GM18507 (cell line): Measurements from ENCODE around the gene HLA-DRB5.
A peak's percentile ranks its signal among the peaks of the same experiment; 100 is the strongest.
"Not testable (repeated sequence)": the region's sequence is repeated elsewhere in the genome, so short reads cannot be mapped to it uniquely, and the experiment has no call there.

Source experiments
- DNase-seq: peaks from one replicate; pipeline ENCODE4 v3.0.0; 2011; ENCODE audit warnings: low read depth; ENCODE audit not compliant: insufficient read length; ENCODE audit errors: extremely low spot score
- FAIRE-seq: peaks from 2 replicates; lab custom pipeline; 2011; peaks lifted over from hg19 to GRCh38; lab: Jason Lieb, UNC

The HLA-DRB5 gene

DNA sequence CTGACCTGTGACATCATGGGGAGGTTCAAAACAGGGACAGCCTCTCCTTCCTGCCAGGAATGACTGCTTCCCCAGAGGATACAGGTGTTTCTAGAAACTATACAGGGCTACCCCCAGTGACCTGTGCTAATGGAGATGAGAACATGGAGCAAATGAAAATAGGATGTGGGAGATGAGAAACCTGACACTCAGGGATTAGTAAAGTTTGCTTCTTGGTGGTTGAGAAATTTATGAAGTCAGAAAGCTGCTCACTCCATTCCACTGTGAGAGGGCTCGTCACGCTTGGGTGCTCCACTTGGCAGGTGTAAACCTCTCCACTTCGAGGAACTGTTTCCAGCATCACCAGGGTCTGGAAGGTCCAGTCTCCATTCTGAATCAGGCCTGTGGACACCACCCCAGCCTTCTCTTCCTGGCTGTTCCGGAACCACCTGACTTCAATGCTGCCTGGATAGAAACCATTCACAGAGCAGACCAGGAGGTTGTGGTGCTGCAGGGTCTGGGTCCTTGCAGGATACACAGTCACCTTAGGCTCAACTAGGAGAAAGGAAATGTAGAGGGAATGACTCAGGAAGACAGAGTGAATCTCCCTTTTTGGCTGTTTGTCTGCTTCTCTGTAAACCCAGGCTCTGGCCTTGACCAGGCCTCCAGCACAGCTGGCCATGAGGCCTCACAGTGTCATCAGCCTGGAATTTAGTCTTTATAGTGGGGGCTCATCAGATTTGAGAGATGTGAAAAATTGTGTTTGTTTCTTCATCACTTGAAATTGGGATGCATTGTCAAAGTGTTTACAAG is 10.8 kb downstream of the HLA-DRB5 start:
- no peak for DNase-seq
- no peak for FAIRE-seq

- FAIRE-seq (no peak), DNase-seq (no peak)
These were observed 12.2 kb downstream of the HLA-DRB5 start for GRCh38 chr6:32517654-32518445.

DNA sequence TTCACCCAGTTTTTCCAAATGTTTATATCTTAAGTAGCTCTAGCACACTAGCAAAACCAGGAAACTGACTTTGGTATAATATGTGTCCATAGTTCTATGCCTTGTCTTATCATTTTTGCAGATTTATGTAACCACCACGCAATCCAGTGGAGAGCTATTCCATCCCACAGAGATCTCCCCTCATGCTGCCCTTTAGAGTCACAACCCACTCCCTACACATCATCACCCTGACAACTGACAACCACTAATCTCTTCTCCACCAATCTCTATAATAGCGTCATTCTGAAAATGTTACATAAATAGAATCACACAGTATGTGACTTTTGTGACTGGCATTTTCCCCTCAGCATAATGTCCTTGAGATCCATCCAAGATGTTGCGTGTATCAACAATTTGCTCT is 29.1 kb downstream of the HLA-DRB5 start:
- no peak for DNase-seq

GRCh38 chr6:32492351-32492750 is 37.7 kb downstream of the HLA-DRB5 start:
- FAIRE-seq = no peak
- no peak for DNase-seq

More for the DNA sequence above, 29.1 kb downstream of the HLA-DRB5 start:
- FAIRE-seq = no peak

GRCh38 chr6:32491700-32492099 is 38.4 kb downstream of the HLA-DRB5 start:
- DNase-seq (no peak), FAIRE-seq (no peak)

DNA sequence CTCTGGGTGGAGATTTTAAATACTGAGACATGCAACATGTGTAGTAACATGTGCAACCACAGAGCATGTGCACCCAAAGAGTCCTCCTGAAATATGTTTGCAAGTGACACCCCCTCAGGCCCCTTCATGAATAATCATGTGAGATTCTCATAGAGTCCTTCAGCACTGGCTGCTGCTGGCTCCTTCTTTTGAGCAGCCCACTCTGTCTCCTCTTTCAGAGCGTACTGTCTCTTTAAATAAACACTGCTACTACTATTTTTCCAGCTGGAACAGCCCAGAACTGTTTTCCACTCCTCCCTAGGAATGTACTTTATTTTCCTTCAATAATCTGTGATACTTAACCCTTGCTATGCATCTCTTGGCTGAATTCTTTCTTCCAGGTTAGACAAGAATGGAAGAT is 42.0 kb downstream of the HLA-DRB5 start:
- DNase-seq (no peak), FAIRE-seq (no peak)

DNA sequence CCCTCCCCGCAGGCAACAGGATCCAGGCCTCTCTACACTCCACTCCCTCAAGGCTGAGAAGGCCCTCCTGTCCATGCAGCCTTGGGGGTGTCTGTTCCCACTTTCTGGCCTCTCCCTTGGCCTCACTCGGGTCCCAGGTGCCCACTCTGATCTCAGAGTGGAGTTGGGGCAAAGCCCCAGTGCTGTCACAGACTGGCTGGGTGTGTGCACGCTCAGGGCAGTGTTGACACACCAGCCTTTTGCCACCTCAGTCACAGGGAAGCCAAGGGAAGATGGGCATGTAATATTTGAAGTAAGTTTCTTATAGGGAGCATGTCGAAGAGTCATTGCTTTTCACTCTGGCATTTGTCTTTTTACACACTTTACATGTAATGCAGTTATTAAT is 45.5 kb downstream of the HLA-DRB5 start:
- DNase-seq (no peak), FAIRE-seq (no peak)

- FAIRE-seq (no peak), DNase-seq (no peak)
These were observed 46.0 kb downstream of the HLA-DRB5 start for GRCh38 chr6:32483968-32484613.

DNA sequence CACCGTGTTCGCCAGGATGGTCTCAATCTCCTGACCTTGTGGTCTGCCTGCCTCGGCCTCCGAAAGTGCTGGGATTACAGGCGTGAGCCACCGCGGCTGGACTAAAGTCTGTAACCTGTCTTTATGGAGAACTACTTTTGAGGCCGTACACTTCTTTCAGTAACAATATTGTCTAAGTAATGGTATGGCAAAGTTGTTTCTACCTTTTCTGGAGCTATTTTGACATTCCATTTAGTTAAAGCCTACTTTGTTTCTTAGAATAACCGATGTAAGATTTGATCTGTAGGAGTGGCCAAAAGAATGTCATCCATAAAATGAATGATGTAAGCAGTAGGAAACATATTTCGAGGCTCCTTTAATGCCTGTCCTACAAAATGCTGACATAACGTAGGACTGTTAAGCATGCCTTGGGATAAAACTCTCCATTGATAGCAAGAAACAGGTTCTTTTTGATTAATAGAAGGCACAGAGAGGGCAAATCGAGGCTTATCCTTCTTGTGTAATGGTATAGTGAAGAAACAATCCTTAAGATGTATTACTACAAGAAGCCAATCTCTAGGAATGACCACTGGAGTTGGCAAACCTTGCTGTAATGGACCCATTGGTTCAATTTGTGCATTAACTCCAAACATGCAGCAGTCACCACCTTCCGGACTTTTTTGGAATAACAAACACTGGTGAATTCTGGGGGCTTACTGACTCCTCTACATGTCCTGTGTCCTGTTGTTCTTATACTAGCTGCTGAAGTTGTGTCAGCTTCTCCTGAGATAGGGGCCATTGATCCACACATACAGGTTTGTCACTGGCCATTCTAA is 54.5 kb downstream of the HLA-DRB5 start:
- FAIRE-seq = no peak

DNA sequence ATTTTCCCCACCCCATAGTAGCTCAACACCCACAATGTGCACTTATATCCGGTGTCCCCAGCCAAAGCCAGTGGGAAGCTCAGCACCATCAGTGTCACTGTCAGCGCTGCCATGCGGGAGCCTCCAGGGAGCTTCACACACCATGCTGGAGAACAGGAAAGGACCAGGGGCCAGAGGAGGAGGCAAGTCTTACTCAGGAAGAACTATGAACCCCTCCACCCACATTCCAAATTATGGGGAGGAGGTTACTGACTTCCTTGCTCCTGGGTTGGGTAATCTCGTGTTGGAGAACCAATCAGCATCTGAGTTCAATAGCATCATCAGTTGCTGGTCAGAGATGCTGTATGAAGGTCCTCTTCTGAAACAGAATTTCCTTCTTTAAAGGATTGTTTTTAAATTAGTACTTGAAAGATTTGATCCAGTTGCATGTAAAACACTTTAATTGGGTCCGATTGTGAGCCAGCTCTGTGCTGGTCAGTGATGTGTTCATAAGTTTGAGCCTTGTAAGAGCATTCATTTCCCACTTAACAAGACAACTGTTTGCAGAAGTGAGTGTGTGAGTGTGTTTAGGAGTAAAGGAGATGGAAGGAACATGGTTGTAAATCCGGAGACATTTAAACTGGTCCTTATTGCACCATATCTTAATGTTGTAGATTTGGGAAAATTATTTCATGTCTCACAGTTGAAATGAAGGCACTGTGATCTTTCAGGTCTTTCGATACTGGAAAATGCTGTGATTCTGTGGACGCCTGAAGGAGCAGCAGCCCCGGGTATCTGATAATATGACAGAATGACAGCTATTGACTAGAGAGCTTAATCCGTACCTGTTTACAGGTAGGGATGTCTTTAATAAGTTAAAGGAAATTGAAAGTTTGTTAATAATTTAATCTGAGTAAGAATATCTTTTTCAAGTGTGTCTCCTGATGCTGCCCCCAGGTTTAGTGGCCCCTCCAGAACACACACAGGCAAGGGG is 56.4 kb downstream of the HLA-DRB5 start:
- peak; percentile 98 for FAIRE-seq
- DNase-seq = not testable (repeated sequence)

More for the DNA sequence above, 54.5 kb downstream of the HLA-DRB5 start:
- DNase-seq = no peak

DNA sequence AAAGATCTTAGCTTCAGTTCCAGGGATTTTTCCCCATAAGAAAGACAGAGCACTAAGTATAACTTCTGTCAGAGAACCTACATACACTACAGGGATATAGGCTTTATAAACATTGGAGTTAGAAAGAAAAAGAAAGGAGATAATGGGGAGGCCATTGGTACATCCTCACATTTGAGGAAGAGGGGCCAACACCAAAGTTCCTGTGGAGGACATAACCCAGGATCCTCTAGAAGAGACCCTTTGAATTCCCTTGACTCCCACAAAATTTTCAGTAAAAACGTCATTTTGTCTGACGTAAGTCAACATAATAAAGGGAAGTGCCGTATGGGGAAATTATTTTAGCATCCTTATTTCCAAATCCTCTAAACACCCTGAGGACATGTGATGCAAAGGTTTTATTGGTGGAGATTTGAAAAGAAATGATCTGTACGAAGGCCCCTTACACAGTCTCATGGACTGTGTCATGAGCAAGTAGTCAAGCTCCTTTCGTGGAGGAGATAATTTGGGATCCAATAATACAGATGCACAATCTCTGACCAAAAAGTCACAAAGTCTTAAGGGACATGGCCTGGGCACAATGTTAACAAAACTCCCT is 57.2 kb downstream of the HLA-DRB5 start:
- DNase-seq (no peak), FAIRE-seq (no peak)

GRCh38 chr6:32467743-32468503 is 62.2 kb downstream of the HLA-DRB5 start:
- not testable (repeated sequence) for DNase-seq, FAIRE-seq
